ENCODE measurements around the gene CHD2.
"Not testable (repeated sequence)": the region's sequence is repeated elsewhere in the genome, so short reads cannot be mapped to it uniquely, and the experiment has no call there.

CHD2 gene

GRCh38 chr15:93024293-93024692 lies 124.2 kb downstream of the CHD2 start:
- DNase-seq, result no peak

GRCh38 chr15:93024716-93025624 lies 124.8 kb downstream of the CHD2 start:
- DNase-seq, result no peak

- no peak for DNase-seq
These were observed 125.5 kb downstream of the CHD2 start for GRCh38 chr15:93025625-93025982.

GRCh38 chr15:93026380-93026817 lies 126.3 kb downstream of the CHD2 start:
- DNase-seq, result no peak

- no peak for DNase-seq
These were observed 127.3 kb downstream of the CHD2 start for GRCh38 chr15:93027413-93027812.

- no peak for DNase-seq
These were observed 128.0 kb downstream of the CHD2 start for GRCh38 chr15:93028111-93028631.

- no peak for DNase-seq
These were observed 128.6 kb downstream of the CHD2 start for GRCh38 chr15:93028632-93029213.

GRCh38 chr15:93029214-93029835 lies 129.2 kb downstream of the CHD2 start:
- DNase-seq, result no peak

- no peak for DNase-seq
These were observed 129.8 kb downstream of the CHD2 start for GRCh38 chr15:93029836-93030429.

GRCh38 chr15:93030430-93031102 lies 130.4 kb downstream of the CHD2 start:
- DNase-seq, result no peak

GRCh38 chr15:93031103-93031464 lies 131.0 kb downstream of the CHD2 start:
- DNase-seq, result no peak

- DNase-seq, result not testable (repeated sequence)
These were observed 131.6 kb downstream of the CHD2 start for GRCh38 chr15:93031557-93032384.

GRCh38 chr15:93032515-93033206 lies 132.5 kb downstream of the CHD2 start:
- DNase-seq, result not testable (repeated sequence)

GRCh38 chr15:93033434-93034045 lies 133.4 kb downstream of the CHD2 start:
- no peak for DNase-seq

GRCh38 chr15:93034512-93034911 lies 134.4 kb downstream of the CHD2 start:
- no peak for DNase-seq

- no peak for DNase-seq
These were observed 135.2 kb downstream of the CHD2 start for GRCh38 chr15:93035092-93035915.

- DNase-seq, result no peak
These were observed 136.1 kb downstream of the CHD2 start for GRCh38 chr15:93035953-93036810.

- no peak for DNase-seq
These were observed 137.1 kb downstream of the CHD2 start for GRCh38 chr15:93036951-93037819.
